Activated CD8-positive, alpha-beta T cell treated with anti-CD3 and anti-CD28 coated beads for 36 hours (primary cell): ENCODE data around the gene PSAPL1. TPM values are rescaled to one million over a fixed set of nuclear protein-coding genes. Genes with fewer than 3 reads are reported as not detected.

Experiments
- ATAC-seq: fragments of 200-7000 bp; cut with Tn5 transposase; one replicate; pipeline ENCODE4 v1.10.0; 2021; ENCODE audit warnings: mild to moderate bottlenecking, moderate library complexity
- CTCF ChIA-PET: fragments of 350-600 bp; sonication (Branson Sonifier 250); formaldehyde crosslinking; loops from one replicate; lab custom pipeline; 2021; ENCODE audit warnings: antibody characterized with exemption; lab: Charles Lee
- POLR2A ChIA-PET: fragments of 350-600 bp; sonication (Branson Sonifier 250); formaldehyde crosslinking; loops from one replicate; lab custom pipeline; 2021; ENCODE audit warnings: antibody characterized with exemption; lab: Charles Lee
- DNase-seq: peaks from one replicate; pipeline ENCODE4 v3.0.0-alpha.2; 2020
- H3K27ac Mint-ChIP-seq: one replicate; pipeline ENCODE4 v1.8.0; 2021; ENCODE audit warnings: mild to moderate bottlenecking, mixed read lengths
- H3K27me3 Mint-ChIP-seq: one replicate; pipeline ENCODE4 v1.8.0; 2021; ENCODE audit warnings: mixed read lengths
- H3K36me3 Mint-ChIP-seq: one replicate; pipeline ENCODE4 v1.8.0; 2021; ENCODE audit warnings: low read depth, mixed read lengths
- H3K4me1 Mint-ChIP-seq: one replicate; pipeline ENCODE4 v1.8.0; 2021; ENCODE audit warnings: low read depth, mixed read lengths
- H3K4me3 Mint-ChIP-seq: one replicate; pipeline ENCODE4 v1.8.0; 2021; ENCODE audit warnings: mild to moderate bottlenecking, moderate library complexity, mixed read lengths
- H3K9me3 Mint-ChIP-seq: one replicate; pipeline ENCODE4 v1.8.0; 2021; ENCODE audit warnings: mixed read lengths
- CTCF ChIP-seq: fragments of 200-600 bp; IDR thresholded peaks from one replicate; pipeline ENCODE4 v1.8.0; 2022; ENCODE audit warnings: antibody characterized with exemption, mild to moderate bottlenecking
- intact Hi-C: fragments of 100-400 bp; cut with micrococcal nuclease; formaldehyde crosslinking; loops from one replicate; pipeline ENCODE4 v1.10.0; 2022
- total RNA-seq, 2 experiments: library from RNA; stranded (reverse); gene quantifications; one replicate each; pipeline ENCODE4 v1.2.3, GENCODE V29; 2021

PSAPL1 gene
- total RNA-seq, 2 experiments from 2014 or later = not detected

GRCh38 chr4:7396186-7396910, 38.4 kb downstream of the PSAPL1 start:
- H3K9me3 Mint-ChIP-seq = no peaks in the 10 kb centered on the region
- peaks cover 13% of the 10 kb centered on the region for H3K27me3 Mint-ChIP-seq
- DNase-seq = no peak

GRCh38 chr4:7395645-7396044, 39.1 kb downstream of the PSAPL1 start:
- intact Hi-C loops = no loop called here
- ATAC-seq (no peak), DNase-seq (no peak)
- H3K9me3 Mint-ChIP-seq = no peaks in the 10 kb centered on the region
- H3K4me1 Mint-ChIP-seq = no peaks in the 10 kb centered on the region
- H3K36me3 Mint-ChIP-seq = no peaks in the 10 kb centered on the region
- H3K27me3 Mint-ChIP-seq = peaks cover 7% of the 10 kb centered on the region
- POLR2A ChIA-PET = no interaction called here
- no peak overlapping the region for H3K4me3 Mint-ChIP-seq
- TF ChIP-seq CTCF = no peak
- no peak overlapping the region for H3K27ac Mint-ChIP-seq
- CTCF ChIA-PET = no interaction called here

More at GRCh38 chr4:7396186-7396910, 38.4 kb downstream of the PSAPL1 start:
- no peaks in the 10 kb centered on the region for H3K4me1 Mint-ChIP-seq
- TF ChIP-seq CTCF = no peak
- ATAC-seq = no peak
- ChIA-PET POLR2A (no interaction called here), CTCF (no interaction called here)
- H3K36me3 Mint-ChIP-seq = no peaks in the 10 kb centered on the region
- intact Hi-C loops = no loop called here
- no peak overlapping the region for H3K27ac Mint-ChIP-seq
- no peak overlapping the region for H3K4me3 Mint-ChIP-seq

- no peak for TF ChIP-seq CTCF
- Mint-ChIP-seq H3K27ac (no peak overlapping the region), H3K27me3 (peaks cover 5% of the 10 kb centered on the region), H3K9me3 (no peaks in the 10 kb centered on the region), H3K4me1 (no peaks in the 10 kb centered on the region), H3K36me3 (no peaks in the 10 kb centered on the region), H3K4me3 (no peak overlapping the region)
- ChIA-PET CTCF (no interaction called here), POLR2A (no interaction called here)
- intact Hi-C loops = no loop called here
- ATAC-seq (no peak), DNase-seq (no peak)
Measured at GRCh38 chr4:7394681-7395451, 39.9 kb downstream of the PSAPL1 start.

- DNase-seq = no peak
Measured at GRCh38 chr4:7393601-7394575, 40.8 kb downstream of the PSAPL1 start.

More at GRCh38 chr4:7393601-7394575, 40.8 kb downstream of the PSAPL1 start:
- intact Hi-C loops = no loop called here
- Mint-ChIP-seq H3K27ac (no peak overlapping the region), H3K36me3 (no peaks in the 10 kb centered on the region), H3K9me3 (no peaks in the 10 kb centered on the region), H3K4me1 (no peaks in the 10 kb centered on the region), H3K27me3 (peaks cover 3% of the 10 kb centered on the region), H3K4me3 (no peak overlapping the region)
- ChIA-PET POLR2A (no interaction called here), CTCF (no interaction called here)
- no peak for TF ChIP-seq CTCF
- ATAC-seq = no peak
